ENCODE results near the gene TBC1D4.
"Not testable (repeated sequence)": the region's sequence is repeated elsewhere in the genome, so short reads cannot be mapped to it uniquely, and the experiment has no call there.

TBC1D4 gene

GRCh38 chr13:75353781-75354193, 128.2 kb downstream of the TBC1D4 start:
- no peak for DNase-seq

GRCh38 chr13:75352641-75353327, 129.2 kb downstream of the TBC1D4 start:
- no peak for DNase-seq

GRCh38 chr13:75351538-75351937, 130.4 kb downstream of the TBC1D4 start:
- not testable (repeated sequence) for DNase-seq

GRCh38 chr13:75347925-75348324, 134.0 kb downstream of the TBC1D4 start:
- no peak for DNase-seq

GRCh38 chr13:75347457-75347856, 134.5 kb downstream of the TBC1D4 start:
- no peak for DNase-seq

- DNase-seq, result no peak
Measured at GRCh38 chr13:75345193-75345592, 136.8 kb downstream of the TBC1D4 start.

GRCh38 chr13:75341028-75341427, 140.9 kb downstream of the TBC1D4 start:
- DNase-seq, result no peak

- no peak for DNase-seq
Measured at GRCh38 chr13:75339635-75340374, 142.2 kb downstream of the TBC1D4 start.

- no peak for DNase-seq
Measured at GRCh38 chr13:75334634-75335447, 147.1 kb downstream of the TBC1D4 start.

GRCh38 chr13:75333103-75333502, 148.9 kb downstream of the TBC1D4 start:
- no peak for DNase-seq

GRCh38 chr13:75331792-75332349, 150.1 kb downstream of the TBC1D4 start:
- DNase-seq, result no peak

GRCh38 chr13:75330770-75331169, 151.2 kb downstream of the TBC1D4 start:
- DNase-seq, result no peak

- DNase-seq, result no peak
Measured at GRCh38 chr13:75329723-75330122, 152.2 kb downstream of the TBC1D4 start.

- DNase-seq, result no peak
Measured at GRCh38 chr13:75329097-75329496, 152.9 kb downstream of the TBC1D4 start.

GRCh38 chr13:75327135-75327510, 154.8 kb downstream of the TBC1D4 start:
- no peak for DNase-seq

- DNase-seq, result no peak
Measured at GRCh38 chr13:75326173-75327134, 155.5 kb downstream of the TBC1D4 start.

GRCh38 chr13:75325711-75326110, 156.3 kb downstream of the TBC1D4 start:
- no peak for DNase-seq

GRCh38 chr13:75324413-75324940, 157.5 kb downstream of the TBC1D4 start:
- DNase-seq, result no peak

- no peak for DNase-seq
Measured at GRCh38 chr13:75321084-75321483, 160.9 kb downstream of the TBC1D4 start.

GRCh38 chr13:75319254-75319653, 162.7 kb downstream of the TBC1D4 start:
- no peak for DNase-seq

- no peak for DNase-seq
Measured at GRCh38 chr13:75318138-75318833, 163.7 kb downstream of the TBC1D4 start.

Data from NCI-H2081 treated with DMSO at 0.1 percent for 48 hours (cell line).